ENCODE results near the gene CALHM4. TPM values are rescaled to one million over a fixed set of nuclear protein-coding genes. Genes with fewer than 3 reads are reported as not detected.

The CALHM4 gene
- total RNA-seq, 4 donors from 2014 or later, result not detected

DNA sequence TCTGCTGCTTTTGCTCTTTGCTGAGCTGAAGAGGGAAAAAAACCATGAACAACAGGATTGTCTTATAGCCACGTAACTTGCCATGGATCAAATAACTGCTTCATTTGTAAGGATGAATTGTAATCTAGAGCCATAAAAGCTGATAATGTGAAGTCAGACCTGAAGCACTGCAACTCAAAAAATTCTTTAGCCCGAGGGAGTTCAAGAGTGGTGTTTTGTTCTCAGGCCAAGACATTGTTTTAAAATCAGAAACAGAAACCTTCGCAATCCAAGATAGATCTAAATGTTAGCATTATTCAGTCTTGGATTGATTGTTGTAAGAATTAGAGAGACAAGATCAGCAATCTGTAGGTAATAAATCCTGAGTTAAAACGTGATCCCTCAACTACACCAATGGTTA lies 7.9 kb upstream of the CALHM4 start, which contains the start of gene TRAPPC3L:
Gene TRAPPC3L (minus strand): TSS at position 34 of the 400 bp plus-strand sequence. CDS start 170 bp downstream, outside the sequence.
- WGBS, result 35% methylated on average over 4 of the region's 4 CpGs
- peaks cover 0 to 6% (median 0%) of the 10 kb centered on the region in 4 donors for H3K27me3 ChIP-seq
- no peak within 1 kb of the TSS for H3K27ac ChIP-seq (replicated peaks in 1 of 4)
- DNase-seq (ENCODE audit: extremely low spot score), result no peak
- no peaks in the 10 kb centered on the region for H3K36me3 ChIP-seq
- no peak within 1 kb of the TSS for H3K4me3 ChIP-seq
- H3K4me1 ChIP-seq, result no peaks in the 10 kb centered on the region
- intact Hi-C loops (cut with DNase I), result no loop called here
- TF ChIP-seq POLR2AphosphoS5 (IDR thresholded peaks at IDR 0.05) (no peak), EP300 (IDR thresholded peaks at IDR 0.05) (no peak), POLR2A (IDR thresholded peaks at IDR 0.05; ENCODE audit: low read depth) (no peak), CTCF (IDR thresholded peaks at IDR 0.05) (no peak)
- no peaks in the 10 kb centered on the region for H3K9me3 ChIP-seq

DNA sequence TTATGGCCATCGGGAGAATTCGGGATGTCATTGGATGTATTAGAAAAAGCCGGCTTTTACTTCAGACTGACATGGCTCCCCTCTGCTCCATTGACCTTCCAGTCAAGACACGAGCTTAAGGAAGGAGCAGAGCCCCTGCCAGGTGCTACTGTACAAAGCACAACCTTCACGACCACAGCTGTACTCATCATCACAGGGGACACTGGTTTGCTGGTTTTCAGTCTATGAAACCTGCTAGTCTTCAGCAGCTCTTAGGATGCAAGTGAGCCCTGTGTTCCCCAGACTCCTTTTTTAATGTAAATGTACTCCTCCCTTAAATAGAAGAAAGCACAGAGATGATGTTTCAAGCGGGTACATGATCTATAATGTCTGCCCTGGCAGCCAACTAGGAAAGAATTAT lies 6.2 kb upstream of the CALHM4 start:
- Histone ChIP-seq H3K27ac (replicated peaks in 1 of 4) (no peak overlapping the region), H3K27me3 (peaks cover 0 to 4% (median 0%) of the 10 kb centered on the region in 4 donors), H3K36me3 (no peaks in the 10 kb centered on the region), H3K4me3 (no peak overlapping the region), H3K4me1 (no peaks in the 10 kb centered on the region), H3K9me3 (no peaks in the 10 kb centered on the region)
- DNase-seq (ENCODE audit: extremely low spot score), result no peak
- intact Hi-C loops (cut with DNase I), result no loop called here
- 85% methylated on average over 6 of the region's 6 CpGs for WGBS
- TF ChIP-seq CTCF (IDR thresholded peaks at IDR 0.05), result no peak
- TF ChIP-seq EP300 (IDR thresholded peaks at IDR 0.05), result no peak
- no peak for TF ChIP-seq POLR2AphosphoS5 (IDR thresholded peaks at IDR 0.05)
- no peak for TF ChIP-seq POLR2A (IDR thresholded peaks at IDR 0.05; ENCODE audit: low read depth)

- H3K4me1 ChIP-seq, result no peaks in the 10 kb centered on the region
- H3K36me3 ChIP-seq, result no peaks in the 10 kb centered on the region
- intact Hi-C loops (cut with DNase I), result no loop called here
- no peaks in the 10 kb centered on the region for H3K27me3 ChIP-seq
- no peak overlapping the region for H3K4me3 ChIP-seq
- no peak for TF ChIP-seq CTCF (IDR thresholded peaks at IDR 0.05)
- no peak for TF ChIP-seq POLR2AphosphoS5 (IDR thresholded peaks at IDR 0.05)
- TF ChIP-seq POLR2A (IDR thresholded peaks at IDR 0.05; ENCODE audit: low read depth), result no peak
- TF ChIP-seq EP300 (IDR thresholded peaks at IDR 0.05), result no peak
- no peaks in the 10 kb centered on the region for H3K9me3 ChIP-seq
- no peak for DNase-seq (ENCODE audit: extremely low spot score)
- H3K27ac ChIP-seq (replicated peaks in 1 of 4), result no peak overlapping the region
- 50% methylated on average over 4 of the region's 4 CpGs for WGBS
Observed at GRCh38 chr6:116550796-116551195, 2.8 kb upstream of the CALHM4 start.

- intact Hi-C loops (cut with DNase I), result no loop called here
- H3K27ac ChIP-seq (replicated peaks in 1 of 4), result no peak overlapping the region
Observed at GRCh38 chr6:116556065-116556464, 2.5 kb downstream of the CALHM4 start.

More at GRCh38 chr6:116556065-116556464, 2.5 kb downstream of the CALHM4 start:
- no peaks in the 10 kb centered on the region for H3K27me3 ChIP-seq
- DNase-seq (ENCODE audit: extremely low spot score), result no peak
- H3K4me3 ChIP-seq, result no peak overlapping the region
- H3K4me1 ChIP-seq, result peaks cover 3 to 5% (median 5%) of the 10 kb centered on the region in 4 donors
- 62% methylated on average over 1 of the region's 1 CpG for WGBS
- no peaks in the 10 kb centered on the region for H3K9me3 ChIP-seq
- no peaks in the 10 kb centered on the region for H3K36me3 ChIP-seq
- TF ChIP-seq POLR2AphosphoS5 (IDR thresholded peaks at IDR 0.05) (no peak), EP300 (IDR thresholded peaks at IDR 0.05) (no peak), POLR2A (IDR thresholded peaks at IDR 0.05; ENCODE audit: low read depth) (no peak), CTCF (IDR thresholded peaks at IDR 0.05) (no peak)

Measured in esophagus muscularis mucosa (tissue), 4 donors.